GM21576 (cell line): Measurements from ENCODE around the gene ST3GAL6.
A peak's percentile ranks its signal among the peaks of the same experiment; 100 is the strongest.

Experiments
- ATAC-seq: cut with Tn5 transposase; IDR thresholded peaks from one replicate; pipeline ENCODE4 v1.9.1; 2021; ENCODE audit warnings: mild to moderate bottlenecking, moderate library complexity; ENCODE audit not compliant: unreplicated experiment

The ST3GAL6 gene, protein sequence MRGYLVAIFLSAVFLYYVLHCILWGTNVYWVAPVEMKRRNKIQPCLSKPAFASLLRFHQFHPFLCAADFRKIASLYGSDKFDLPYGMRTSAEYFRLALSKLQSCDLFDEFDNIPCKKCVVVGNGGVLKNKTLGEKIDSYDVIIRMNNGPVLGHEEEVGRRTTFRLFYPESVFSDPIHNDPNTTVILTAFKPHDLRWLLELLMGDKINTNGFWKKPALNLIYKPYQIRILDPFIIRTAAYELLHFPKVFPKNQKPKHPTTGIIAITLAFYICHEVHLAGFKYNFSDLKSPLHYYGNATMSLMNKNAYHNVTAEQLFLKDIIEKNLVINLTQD

DNA sequence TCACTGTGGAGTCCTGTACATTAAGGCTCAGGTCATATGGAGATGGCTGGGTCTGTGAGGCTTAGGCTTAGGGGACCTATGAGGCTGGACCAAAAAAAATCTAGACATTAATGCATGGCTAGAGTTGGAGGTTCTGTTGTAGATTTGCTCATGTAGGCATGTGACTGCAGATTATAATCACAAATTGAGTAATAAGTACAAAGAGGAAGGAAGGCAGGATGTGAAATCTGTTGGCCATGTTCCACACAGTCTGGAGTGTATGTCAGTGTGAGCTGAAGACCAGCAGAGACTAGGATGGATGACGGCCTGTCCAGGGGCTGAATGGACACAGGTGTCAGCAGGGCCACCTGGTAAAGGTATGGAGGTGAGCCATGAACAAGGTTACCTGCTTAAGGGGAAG lies at the start of gene ST3GAL6:
ST3GAL6 (plus strand) TSS at position 265 of the 400 bp plus-strand sequence. CDS start 5,101 bp downstream, outside the sequence.
- ATAC-seq = no peak

DNA sequence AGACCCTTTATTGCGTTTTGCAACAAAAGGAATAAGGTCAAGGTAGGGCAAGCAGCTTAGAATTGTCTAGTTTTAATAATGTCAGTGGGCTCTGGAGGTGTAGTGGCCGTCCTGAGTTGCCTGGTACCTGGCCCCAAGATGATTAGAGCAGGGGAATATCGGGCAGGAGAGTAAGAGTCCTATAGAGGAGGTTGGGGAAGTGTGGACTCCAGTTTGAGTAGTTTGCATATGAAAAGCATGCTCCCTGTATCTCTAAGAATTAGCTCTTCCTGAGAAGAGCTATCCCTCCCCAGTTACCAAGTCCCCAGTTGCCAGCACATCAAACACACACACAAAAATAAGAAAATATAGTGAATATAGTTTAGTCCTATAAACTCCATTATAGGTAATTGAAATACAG lies 49.2 kb upstream of the ST3GAL6 start:
- ATAC-seq = no peak

DNA sequence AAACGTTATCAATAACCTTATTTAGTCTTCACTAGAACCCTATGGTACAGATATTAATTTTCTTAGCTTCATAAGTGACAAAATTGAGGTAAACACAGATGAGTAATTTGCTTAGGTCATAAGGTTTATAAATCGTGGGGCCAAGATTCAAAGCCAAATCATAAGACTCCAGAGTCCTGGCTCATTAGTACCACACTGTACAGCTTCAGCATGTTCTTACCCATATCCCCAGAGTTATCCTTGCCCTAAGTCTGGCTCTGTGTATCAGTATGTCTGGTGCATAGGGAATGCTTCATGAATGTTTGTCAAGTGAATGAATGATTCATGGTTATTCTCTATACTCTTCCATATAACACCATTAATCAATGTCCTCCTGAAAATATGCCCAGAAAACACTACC lies 45.6 kb upstream of the ST3GAL6 start:
- ATAC-seq = no peak

DNA sequence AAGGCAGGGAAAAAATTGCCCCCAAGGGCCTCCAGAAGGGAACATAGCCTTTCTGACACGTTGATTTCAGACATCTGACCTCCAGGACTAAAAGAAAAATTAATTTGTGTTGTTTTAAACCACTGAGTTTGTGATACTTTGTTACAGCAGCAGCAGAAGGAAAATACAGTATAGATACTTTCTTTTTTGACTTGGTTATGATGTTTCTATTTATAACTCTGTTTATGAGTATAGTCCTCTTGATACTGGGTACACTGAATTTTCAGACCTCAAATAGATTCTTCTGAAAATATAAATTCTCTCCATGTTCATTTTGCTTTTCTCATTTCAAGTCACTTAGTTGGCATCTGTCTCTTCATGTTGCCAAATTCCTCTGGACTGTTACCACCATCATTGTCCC lies 44.4 kb upstream of the ST3GAL6 start:
- ATAC-seq = no peak

DNA sequence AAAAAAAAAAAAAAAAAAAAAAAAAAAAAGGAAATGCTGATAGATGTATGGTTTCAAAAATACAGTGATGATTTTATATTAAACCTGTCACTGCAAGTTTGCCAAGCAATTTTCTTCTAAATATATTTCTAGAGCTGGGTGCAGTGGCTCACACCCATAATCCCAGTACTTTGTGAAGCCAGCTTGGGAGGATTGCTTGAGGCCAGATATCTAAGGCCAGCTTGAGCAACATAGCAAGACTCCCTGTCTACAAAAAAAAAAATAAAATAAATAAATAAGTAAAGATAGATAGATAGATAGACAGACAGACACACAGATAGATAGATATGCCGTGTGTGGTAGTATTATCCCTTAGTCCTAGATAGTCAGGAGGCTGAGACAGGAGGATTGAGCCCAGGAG lies 41.4 kb upstream of the ST3GAL6 start:
- ATAC-seq = no peak

DNA sequence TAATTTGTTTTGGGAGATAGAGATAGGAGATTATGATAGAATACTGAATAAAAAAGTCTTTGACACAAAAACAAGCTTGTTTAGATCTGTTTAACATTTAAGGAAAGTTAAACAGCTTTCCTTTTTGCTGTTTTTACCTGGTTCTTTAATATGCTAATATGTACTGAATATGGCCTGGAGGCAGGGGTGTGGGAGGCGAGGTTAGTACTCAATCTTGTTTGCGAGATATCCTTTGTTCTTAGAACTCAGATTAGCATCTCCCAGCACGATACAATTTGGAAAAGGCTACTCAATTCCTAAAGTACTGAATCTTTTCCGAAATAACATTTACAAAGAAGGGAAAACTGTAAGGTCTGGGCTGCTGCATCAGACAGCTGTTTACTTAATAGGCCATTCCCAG lies 40.8 kb upstream of the ST3GAL6 start:
- ATAC-seq = no peak

DNA sequence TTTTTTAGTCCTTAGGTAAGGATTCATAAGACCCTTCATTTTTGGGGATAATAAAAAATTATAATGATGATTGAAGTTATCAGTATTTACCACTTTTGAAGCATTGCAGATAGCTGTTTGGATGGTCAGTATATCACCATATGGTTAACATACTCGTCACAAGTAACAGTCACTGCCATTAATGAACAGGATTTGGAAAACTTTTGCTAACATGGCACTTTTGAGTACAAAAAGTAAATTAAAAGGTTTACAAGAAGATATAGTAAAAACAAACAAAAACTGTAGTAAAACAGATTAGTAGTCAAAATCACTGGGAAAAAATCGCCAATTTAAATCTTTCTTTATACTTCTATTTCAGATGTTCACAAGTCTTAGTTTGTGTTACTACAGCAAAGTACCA lies 37.8 kb upstream of the ST3GAL6 start:
- ATAC-seq = no peak

DNA sequence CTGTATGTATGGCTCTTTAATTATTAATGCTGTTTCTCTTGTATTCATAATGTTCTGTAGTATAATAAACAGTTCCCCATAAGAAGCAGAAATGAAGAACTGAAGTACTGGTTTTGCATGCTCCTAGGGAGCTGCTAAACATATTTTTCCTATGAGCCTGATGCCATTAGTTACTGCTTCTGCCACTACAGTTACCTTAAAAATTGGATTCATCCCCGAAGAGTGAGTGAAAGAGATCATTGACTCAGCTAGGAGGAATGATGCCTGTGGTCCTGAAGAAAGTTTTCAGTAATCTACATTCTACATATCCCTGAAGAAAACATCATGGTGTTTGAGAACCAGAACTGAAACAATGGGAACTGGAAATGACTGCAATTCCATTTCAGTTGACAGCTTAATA lies 37.1 kb upstream of the ST3GAL6 start:
- ATAC-seq = no peak

DNA sequence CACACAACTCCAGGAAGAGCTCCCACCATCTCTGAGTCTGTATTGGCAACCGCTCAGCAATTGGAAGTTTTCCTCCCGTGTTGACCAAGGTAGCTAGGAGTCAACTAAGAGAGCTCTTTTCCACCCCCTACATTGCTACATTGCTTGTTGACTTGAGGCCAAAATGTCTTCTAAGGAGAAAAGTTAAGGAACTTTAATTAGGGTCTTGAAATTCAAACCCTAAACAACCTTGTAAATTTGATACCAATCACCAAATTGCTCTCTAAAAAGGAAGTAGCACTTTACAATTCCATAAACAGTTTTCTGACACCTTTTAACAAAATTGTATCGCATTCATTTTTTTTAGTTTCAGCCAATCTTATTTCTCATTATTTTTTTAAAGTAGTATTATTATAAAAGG lies 35.5 kb upstream of the ST3GAL6 start:
- ATAC-seq = no peak

DNA sequence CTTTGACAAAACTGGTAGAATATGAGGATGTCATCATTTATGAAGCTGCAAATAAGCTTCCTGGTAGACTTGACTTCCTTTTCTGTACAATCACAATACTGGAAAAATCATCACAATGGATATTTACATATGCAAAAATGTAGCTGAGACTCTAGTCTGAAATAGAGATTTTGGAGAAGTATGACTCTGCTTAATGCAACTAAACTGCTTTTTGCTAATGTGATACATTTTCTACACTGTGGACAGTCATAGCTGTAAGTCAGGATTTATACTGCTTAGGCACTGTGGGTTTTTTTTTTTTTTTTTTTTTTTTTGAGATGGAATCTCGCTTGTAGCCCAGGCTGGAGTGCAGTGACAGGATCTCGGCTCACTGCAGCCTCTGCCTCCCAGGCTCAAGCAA lies 34.5 kb upstream of the ST3GAL6 start:
- no peak for ATAC-seq

DNA sequence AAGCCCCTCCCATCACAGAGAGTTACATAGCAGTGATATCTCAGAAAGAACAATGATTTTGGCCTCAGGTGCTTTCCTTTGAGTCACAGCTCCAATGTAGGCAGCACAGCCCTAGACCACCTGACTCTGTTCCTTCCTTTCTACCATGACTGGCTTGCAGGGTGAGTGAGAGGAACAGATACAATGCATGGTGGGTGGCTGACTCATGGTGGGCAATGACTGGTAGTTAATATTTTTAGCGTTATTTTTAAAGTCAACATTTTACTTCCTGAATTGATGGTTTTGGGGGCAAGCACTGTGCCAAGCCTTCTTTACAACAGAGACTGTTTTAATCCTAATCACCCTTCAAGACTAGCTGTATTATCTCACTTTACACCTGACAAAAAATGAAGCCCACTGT lies 32.8 kb upstream of the ST3GAL6 start:
- ATAC-seq = no peak

DNA sequence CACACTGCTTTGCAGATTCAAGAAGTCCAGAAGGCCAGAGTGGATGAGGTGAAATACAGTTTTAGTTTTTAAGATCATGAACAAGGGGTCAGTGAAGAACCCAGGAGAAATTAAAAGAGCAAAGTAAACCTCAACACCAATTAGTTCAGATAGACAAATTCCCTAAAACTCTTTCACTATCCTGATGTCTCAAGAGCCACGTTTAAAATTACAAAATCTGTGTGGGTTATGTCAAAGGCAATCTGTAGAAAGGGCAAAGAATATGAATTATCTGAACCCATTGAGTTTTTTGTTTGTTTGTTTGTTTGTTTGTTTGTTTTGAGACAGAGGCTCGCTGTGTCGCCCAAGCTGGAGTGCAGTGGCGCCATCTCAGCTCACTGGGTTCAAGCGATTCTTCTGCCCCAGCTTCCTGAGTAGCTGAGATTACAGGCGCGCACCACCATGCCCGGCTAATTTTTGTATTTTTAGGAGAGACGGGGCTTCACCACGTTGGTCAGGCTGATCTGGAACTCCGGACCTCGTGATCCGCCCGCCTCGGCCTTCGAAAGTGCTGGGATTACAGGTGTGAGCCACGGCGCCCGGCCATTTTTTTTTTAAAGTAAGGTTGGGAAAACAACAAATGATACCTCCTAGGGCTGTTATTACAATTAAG lies 32.1 kb upstream of the ST3GAL6 start:
- ATAC-seq = no peak

DNA sequence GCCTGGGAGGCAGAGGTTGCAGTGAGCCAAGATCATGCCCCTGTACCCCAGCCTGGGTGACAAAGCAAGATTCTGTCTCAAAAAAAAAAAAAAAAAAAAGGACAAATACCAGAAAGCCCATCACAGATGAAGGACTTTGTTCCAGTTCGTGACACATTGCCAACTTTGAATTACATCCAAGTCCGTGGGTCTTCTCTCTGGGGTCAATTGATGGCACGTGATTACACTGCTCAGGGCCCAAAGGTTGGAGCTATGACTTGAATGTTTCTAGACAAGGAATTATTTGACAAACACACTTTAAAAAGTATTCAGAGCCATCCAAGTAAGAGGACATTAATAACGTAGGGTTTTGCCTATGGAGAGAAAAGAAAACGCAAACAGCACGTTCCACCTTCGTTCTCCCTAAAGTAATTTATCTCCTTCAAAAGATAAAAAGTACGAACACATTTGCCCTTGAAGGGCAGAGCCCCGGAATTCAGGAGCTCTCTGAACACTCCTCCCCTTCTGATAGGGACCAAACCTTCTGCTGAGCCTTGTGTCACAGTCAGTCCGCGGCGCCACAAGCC lies 31.3 kb upstream of the ST3GAL6 start:
- ATAC-seq = peak; percentile 41

DNA sequence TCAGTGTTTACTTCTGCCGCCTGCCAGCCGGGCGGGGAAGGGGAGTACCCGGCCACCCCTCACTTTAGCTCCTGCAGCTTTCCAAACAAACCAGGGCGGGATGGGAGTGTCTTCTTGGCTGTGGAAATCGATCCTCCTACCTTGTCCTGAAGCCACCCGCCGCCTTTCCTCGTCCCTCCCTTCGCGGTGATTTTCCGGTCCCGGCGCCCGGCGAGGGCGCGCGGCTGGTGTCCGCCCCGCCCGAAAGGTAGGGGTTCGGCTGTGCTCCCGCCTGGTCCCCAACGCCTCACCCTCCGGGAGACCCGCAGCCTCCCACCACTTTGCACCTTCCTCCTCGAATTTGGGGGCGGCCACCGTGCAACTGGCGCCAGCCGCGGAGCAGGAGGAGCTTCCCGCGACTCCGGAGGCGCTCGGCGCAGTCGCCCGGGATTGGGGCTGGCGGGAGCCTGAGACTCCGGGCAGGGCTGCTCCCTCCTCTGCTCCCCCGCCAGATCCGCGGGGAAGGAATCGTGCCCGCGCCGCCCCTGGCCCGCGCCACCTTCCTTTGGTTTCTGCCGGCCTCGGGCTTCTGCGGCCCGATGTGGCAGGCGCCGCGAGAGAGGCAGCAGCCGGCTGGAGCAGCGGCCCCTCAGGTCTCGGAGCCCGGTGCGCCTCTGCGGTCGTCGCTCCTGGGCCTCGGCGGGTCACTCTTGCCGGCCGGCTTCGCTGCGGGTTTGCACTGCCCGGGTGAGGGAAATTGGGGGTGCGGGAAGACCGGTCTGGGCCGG lies 30.7 kb upstream of the ST3GAL6 start:
- ATAC-seq = peak; percentile 33

DNA sequence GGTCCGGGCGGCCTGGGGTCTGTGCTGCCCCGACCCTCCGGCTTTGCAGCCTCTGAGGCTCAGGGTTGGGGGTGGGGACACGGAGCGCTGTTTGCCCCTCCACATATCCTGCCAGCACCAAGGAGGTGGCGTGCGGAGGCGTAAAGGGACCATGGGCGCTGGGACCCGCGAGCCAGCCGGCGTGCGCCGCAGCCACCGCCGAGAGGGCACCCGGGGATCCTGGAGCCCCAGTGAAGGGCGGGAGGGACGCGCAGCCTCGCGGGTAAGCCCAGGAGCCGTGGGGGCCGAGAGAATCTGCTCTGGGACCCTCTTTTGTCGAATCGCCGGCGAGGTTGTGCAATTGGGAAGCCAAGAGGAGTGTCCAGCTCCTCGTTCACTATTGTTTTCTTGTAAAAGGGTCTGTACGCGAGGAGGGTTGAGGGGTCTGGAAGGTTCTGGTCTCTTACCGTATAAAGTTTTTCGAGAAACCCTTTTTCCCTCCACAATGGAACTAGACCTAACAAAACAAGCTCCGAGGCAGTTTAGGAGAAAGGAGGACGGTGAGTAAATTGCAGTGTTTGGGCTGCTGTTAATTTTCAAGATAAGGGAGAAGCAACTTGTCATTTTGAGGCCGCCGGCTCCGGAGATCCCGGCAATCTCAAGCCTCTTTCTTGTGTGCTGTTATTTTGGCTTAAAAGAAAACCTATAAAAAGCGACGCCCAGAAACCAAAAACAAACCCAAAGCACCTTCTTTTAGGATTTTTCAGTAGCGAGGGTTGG lies 29.9 kb upstream of the ST3GAL6 start:
- peak; percentile 24 for ATAC-seq

DNA sequence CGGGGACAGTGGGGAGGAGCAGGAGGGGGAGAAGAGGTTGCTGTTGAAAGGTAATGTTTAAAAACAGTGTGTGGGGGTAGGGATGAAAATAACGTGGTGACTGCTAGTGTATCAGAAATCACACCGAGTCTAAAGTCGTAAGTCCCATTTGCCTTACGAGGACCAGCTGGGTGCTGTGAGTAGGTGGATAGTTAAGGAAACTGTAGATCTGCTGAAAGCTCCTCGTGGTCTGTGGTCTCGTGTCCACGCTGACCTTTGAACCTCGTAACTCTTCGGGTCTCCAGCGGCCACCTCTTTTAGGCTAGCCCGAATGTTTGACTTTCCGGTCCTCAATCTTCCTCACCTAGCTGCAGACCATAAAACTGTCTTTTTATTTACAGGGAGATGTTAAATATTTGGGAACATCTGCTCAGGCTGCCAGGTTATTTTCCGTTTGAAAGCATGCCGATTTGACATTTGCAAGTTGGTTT lies 29.3 kb upstream of the ST3GAL6 start:
- ATAC-seq = peak; percentile 28

DNA sequence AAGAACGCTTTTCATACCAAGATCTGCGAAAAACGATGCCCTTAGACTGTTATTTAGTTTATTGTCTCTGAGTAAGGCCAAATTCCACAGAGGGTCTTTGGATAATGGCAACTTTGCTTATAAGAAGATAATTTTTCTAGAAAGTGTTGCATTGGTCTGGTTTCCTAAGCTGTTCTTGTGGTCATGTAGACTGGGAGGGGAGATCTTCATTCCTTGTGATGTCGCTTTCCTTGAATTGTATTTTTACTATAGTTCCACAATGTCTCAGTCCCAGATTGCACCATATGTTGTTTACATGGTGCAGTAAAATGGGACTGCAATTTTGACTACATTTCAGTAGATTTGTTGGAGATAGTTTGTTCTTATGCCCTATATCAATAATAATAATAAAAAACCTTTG lies 28.8 kb upstream of the ST3GAL6 start:
- no peak for ATAC-seq

DNA sequence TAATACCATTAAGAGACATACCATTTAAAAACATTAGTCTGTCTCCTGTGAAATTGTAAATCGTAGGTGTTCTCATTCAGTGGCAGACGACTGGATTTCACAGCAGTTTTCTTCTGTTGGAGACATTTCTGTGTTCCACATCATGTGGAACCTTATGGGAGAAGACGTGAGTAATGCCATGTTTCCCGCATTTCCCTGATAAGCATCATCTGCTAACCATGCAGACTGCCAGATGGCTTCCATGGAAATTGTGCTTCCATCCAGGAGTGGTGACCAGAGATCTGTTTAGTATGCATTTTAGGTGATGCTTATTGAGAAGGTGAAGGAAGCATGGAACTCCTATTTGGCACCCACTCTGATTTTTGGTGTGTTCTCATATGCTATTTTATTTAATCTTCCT lies 28.4 kb upstream of the ST3GAL6 start:
- no peak for ATAC-seq

DNA sequence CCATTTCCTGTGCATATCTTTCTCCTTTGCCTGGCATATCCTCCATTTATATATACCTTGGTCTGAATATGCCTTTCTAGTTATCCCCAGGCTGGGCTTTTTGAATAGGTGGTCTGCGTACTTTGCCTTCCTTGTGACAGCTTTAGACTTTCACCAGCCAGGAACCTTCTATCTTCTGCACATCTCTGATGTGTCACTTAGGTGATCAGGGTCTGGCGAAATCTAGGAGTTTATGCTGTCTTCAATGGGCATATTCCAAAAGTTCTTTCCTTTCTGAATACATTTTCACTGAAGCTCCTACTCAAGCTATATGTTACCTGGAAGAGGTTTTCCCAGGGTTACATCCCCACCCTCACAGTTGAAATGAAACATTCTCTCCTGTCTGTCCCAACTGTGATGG lies 27.8 kb upstream of the ST3GAL6 start:
- no peak for ATAC-seq

DNA sequence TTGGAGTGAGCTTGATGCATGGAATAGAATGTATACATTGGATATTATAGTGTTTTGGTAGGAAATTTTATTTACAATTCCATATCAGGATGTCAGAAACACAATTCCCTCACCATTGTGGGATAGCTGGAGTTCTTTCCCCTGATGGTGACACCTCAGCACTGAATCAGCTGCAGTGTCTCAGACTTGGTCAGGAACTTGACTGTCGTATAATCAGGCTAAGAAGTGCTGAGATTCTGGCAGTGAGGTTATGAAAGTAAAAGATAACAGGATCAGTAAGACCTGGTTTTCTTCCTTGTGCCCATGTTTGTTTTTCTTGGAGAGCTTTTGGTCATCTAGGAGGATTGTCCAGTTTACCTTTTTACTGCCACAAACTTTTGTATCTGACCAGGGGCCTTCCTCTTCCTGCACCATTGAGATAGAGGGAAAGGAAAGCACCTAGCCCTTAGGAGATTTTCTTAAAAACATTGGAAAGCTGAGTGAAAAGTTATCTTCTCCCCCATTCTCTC lies 27.3 kb upstream of the ST3GAL6 start:
- ATAC-seq = no peak

DNA sequence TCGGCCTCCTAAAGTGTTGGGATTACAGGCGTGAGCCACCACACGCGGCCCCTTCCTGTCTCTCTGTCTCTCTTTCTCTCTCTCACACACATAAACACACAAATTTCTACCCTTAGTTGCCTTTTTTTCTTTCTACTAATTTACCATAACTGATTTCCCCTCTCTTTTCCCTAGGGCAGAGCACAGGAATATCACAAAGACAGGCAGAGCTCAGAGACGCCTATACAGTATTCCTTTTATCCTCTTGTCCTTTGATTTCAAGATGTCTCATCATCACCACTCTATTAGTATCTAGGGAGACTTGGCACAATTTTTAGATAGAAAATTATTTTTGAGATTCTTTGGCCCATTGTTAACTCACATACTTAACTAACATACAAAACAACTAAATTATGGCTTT lies 25.8 kb upstream of the ST3GAL6 start:
- no peak for ATAC-seq
